Measurements from ENCODE around the gene NUMBL. TPM values are rescaled to one million over a fixed set of nuclear protein-coding genes. Genes with fewer than 3 reads are reported as not detected.

Gene NUMBL
- total and polyA plus RNA-seq, 4 donors: 13.2 to 41.2 (median 17.1) TPM

DNA sequence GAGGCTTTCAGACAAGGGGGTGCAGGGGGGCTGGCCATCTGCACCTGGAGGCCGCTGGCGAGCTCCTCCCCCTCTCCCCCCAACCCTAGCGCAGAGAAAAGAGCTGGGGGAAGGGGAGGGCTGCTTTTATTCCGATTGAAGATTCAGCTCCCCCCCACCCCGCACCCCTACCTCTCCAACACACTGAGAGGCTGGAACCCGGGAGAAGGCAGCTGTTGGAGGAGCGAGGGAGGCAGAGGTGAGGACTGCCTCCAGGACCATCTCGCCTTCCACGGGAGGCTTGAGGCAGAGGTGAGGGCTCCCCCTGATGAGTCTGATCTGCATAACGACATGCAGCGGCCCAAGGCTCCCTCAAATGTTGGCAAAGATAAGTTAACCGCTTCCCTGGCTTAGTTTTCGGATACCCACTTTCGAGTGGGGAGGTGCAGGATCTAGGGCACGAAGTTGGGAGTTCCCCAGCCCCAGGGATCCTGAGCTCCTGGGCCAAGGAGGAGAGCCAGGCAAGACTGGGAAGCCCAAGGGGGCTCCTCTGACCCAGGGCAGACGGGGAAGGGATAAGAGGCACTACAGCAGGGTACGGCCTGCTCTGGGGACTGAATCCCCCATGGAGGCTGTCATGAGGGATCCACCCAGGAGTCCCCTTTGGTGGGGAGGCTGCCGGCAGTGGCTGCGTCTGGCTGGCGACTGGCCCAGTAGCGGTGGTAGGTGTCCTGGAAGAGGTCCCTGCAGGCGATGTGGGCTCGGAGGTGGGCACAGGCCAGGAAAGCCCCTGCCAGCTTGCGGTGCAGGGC is 1.2 kb upstream of the NUMBL start:
- DNase-seq (peak in 2 of 3 donors; percentile 9 to 15), ATAC-seq (ENCODE audit: insufficient read depth, low FRiP score) (no peak)
- H3K36me3 ChIP-seq (ENCODE audit: control insufficient read depth in 4 of 4, insufficient read depth in 4 of 4, low read length in 4 of 4): peaks cover 3 to 27% (median 6%) of the 10 kb centered on the region in 4 donors
- H3K4me1 ChIP-seq (ENCODE audit: control insufficient read depth in 5 of 5, insufficient read depth in 5 of 5, low read length in 5 of 5): peaks cover 0 to 36% (median 14%) of the 10 kb centered on the region in 5 donors
- no peak overlapping the region for H3K4me3 ChIP-seq
- H3K9ac ChIP-seq (ENCODE audit: insufficient read depth in 1 of 2, low read length in 2 of 2): no peak overlapping the region
- no peaks in the 10 kb centered on the region for H3K9me3 ChIP-seq (ENCODE audit: control insufficient read depth in 4 of 4, insufficient read depth in 3 of 4, low read length in 3 of 4)
- 69 to 77% methylated on average over 23 to 24 of the region's 24 CpGs for WGBS, 2 donors
- TF ChIP-seq, protein P1, sequence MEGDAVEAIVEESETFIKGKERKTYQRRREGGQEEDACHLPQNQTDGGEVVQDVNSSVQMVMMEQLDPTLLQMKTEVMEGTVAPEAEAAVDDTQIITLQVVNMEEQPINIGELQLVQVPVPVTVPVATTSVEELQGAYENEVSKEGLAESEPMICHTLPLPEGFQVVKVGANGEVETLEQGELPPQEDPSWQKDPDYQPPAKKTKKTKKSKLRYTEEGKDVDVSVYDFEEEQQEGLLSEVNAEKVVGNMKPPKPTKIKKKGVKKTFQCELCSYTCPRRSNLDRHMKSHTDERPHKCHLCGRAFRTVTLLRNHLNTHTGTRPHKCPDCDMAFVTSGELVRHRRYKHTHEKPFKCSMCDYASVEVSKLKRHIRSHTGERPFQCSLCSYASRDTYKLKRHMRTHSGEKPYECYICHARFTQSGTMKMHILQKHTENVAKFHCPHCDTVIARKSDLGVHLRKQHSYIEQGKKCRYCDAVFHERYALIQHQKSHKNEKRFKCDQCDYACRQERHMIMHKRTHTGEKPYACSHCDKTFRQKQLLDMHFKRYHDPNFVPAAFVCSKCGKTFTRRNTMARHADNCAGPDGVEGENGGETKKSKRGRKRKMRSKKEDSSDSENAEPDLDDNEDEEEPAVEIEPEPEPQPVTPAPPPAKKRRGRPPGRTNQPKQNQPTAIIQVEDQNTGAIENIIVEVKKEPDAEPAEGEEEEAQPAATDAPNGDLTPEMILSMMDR (IDR thresholded peaks at IDR 0.05; ENCODE audit: control extremely low read depth, extremely low read depth): no peak
- no peaks in the 10 kb centered on the region for H3K27me3 ChIP-seq (ENCODE audit: control insufficient read depth in 3 of 3, insufficient read depth in 3 of 3, low read length in 2 of 3)
- H3K27ac ChIP-seq (ENCODE audit: low read depth in 1 of 2, low read length in 1 of 2): peak overlapping the region; percentile 65 to 82

DNA sequence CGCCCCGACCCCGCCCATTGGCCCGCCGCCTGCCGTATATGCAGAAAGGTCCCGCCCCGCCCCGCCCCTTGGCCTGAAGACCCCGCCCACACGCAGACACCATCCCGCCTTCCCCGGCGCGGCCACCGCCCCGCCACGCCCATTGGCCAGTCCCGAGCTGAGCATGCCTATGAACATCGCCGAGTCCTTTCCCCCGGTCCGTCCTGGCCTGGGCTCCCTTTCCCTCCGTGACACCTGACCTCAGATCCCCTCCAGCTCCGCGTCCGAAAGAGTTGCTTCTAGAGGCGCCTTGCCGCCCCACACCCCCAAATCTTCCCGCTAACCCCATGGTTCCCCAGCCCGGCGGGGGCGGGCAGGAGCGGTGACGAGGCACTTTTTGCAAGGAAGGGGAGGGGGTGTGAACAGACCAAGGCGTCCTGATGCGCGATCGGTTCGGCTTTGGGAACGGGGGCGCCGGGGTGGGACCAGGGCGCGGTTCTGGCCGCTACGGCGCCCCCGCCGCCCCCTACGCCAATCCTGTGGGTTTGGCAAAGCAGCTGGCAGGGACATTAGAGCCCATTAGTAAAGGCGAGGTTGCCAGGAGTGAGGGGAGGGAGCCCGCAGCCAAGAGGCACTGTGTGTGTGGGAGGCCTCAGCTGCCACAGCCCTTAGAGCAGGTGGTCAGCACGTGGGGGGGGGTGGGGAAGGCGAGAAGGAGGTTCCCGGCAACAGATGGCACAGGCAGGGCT is 406 bp upstream of the NUMBL start:
- peak overlapping the region; percentile 24 for H3K4me3 ChIP-seq
- H3K36me3 ChIP-seq (ENCODE audit: control insufficient read depth in 4 of 4, insufficient read depth in 4 of 4, low read length in 4 of 4): peaks cover 3 to 27% (median 9%) of the 10 kb centered on the region in 4 donors
- H3K27ac ChIP-seq (ENCODE audit: low read depth in 1 of 2, low read length in 1 of 2): peak overlapping the region; percentile 65 to 82
- no peaks in the 10 kb centered on the region for H3K9me3 ChIP-seq (ENCODE audit: control insufficient read depth in 4 of 4, insufficient read depth in 3 of 4, low read length in 3 of 4)
- peaks cover 0 to 36% (median 14%) of the 10 kb centered on the region in 5 donors for H3K4me1 ChIP-seq (ENCODE audit: control insufficient read depth in 5 of 5, insufficient read depth in 5 of 5, low read length in 5 of 5)
- no peak overlapping the region for H3K9ac ChIP-seq (ENCODE audit: insufficient read depth in 1 of 2, low read length in 2 of 2)
- ATAC-seq (ENCODE audit: insufficient read depth, low FRiP score): peak; percentile 83
- DNase-seq: peak; percentile 93 to 95 (median 95)
- WGBS, 2 donors: 2 to 3% methylated on average over 51 to 56 of the region's 56 CpGs
- TF ChIP-seq, protein P1 (IDR thresholded peaks at IDR 0.05; ENCODE audit: control extremely low read depth, extremely low read depth): no peak
- no peaks in the 10 kb centered on the region for H3K27me3 ChIP-seq (ENCODE audit: control insufficient read depth in 3 of 3, insufficient read depth in 3 of 3, low read length in 2 of 3)

DNA sequence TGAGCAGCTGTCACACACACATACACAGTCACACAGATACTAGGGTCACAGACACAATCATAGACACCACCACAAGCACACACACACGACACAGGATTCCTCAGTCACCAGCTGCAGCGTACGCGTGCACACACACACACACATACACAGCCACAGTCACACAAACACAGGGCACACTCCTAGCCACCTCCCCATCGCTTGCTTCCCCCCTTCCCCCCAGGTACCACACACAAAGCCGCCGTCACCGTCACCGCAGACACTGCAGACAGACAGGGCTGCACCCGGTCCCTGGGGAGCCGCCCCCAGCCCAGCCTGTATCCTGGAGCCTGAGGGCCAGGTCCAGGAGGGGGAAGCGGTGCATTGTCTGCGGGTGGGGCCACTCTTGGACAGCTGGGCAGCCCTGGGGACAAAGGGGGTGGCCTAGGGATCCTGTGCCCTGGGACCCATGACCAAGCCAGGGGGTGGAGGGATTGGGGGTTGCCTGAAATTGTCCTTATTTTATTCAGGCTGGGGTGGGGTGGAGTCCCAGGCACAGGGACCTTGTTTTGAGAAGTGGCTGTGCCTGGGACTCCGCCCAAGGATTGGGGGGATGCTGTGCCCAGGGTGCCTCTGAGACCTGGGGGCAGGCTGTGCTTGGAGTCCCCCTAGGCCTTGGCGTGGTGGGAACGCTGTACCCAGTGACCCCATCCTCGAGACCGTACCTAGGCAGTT is 957 bp downstream of the NUMBL start:
- Histone ChIP-seq H3K4me3 (peak overlapping the region; percentile 34), H3K27ac (ENCODE audit: low read depth in 1 of 2, low read length in 1 of 2) (peak overlapping the region; percentile 70), H3K9me3 (ENCODE audit: control insufficient read depth in 4 of 4, insufficient read depth in 3 of 4, low read length in 3 of 4) (no peaks in the 10 kb centered on the region), H3K36me3 (ENCODE audit: control insufficient read depth in 4 of 4, insufficient read depth in 4 of 4, low read length in 4 of 4) (peaks cover 0 to 33% (median 15%) of the 10 kb centered on the region in 4 donors), H3K27me3 (ENCODE audit: control insufficient read depth in 3 of 3, insufficient read depth in 3 of 3, low read length in 2 of 3) (no peaks in the 10 kb centered on the region), H3K4me1 (ENCODE audit: control insufficient read depth in 5 of 5, insufficient read depth in 5 of 5, low read length in 5 of 5) (peaks cover 0 to 36% (median 14%) of the 10 kb centered on the region in 5 donors), H3K9ac (ENCODE audit: insufficient read depth in 1 of 2, low read length in 2 of 2) (peak overlapping the region in 1 of 2 donors; percentile 86)
- no peak for ATAC-seq (ENCODE audit: insufficient read depth, low FRiP score)
- TF ChIP-seq, protein P1 (IDR thresholded peaks at IDR 0.05; ENCODE audit: control extremely low read depth, extremely low read depth): no peak
- WGBS, 2 donors: 63 to 75% methylated on average over 18 of the region's 18 CpGs
- peak in 2 of 3 donors; percentile 12 to 40 for DNase-seq
